Activated CD4-positive, CD25-positive, alpha-beta regulatory T cell treated with anti-CD3 and anti-CD28 coated beads, Interleukin-2, amount 50 U/mL, for 24 hours (primary cell): Measurements from ENCODE around the gene BAIAP2.

ENCODE experiments used
- ATAC-seq, 2 donors: fragments of 150-1000 bp; cut with Tn5 transposase; one replicate each; pipeline ENCODE4 v1.10.0; 2021; ENCODE audit warnings: mild to moderate bottlenecking in 1 of 2, moderate library complexity in 1 of 2

The BAIAP2 gene

DNA sequence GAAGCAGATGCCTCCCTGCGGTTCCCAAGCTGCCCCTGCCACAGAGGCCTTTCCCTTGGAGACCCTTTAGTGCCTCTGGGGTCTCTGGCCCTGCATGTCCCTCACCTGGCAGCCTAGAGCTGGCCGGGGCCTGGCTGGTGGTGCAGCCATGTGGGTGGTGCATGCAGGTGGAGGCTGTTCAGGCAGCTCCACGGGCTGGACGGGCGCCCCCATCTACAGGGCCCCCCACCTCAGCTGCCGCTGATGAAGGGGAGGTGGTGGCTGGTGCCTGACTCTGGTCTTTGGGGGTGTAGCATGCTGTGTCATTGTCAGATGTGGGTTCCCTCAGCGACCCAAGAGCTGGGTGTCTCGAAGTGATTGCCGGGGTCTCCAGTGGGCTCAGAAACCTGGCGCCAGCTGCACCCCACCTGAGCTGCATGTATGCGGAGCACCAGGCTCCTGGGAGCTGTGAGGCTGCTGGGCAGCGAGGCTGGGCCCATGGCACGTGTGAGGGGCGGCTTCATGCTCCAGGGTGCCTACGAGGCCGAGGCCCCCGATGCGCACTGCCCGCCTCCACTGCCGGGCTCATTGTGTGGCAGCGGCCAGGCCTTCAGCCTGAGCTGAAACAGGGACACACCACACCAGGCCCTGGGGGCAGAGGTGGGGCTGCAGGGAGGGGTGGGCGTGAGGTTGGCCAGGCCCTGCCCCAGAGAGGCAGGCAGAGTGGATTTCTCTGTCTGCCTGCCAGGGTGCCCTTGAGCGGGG lies 57.0 kb downstream of the BAIAP2 start:
- no peak for ATAC-seq

DNA sequence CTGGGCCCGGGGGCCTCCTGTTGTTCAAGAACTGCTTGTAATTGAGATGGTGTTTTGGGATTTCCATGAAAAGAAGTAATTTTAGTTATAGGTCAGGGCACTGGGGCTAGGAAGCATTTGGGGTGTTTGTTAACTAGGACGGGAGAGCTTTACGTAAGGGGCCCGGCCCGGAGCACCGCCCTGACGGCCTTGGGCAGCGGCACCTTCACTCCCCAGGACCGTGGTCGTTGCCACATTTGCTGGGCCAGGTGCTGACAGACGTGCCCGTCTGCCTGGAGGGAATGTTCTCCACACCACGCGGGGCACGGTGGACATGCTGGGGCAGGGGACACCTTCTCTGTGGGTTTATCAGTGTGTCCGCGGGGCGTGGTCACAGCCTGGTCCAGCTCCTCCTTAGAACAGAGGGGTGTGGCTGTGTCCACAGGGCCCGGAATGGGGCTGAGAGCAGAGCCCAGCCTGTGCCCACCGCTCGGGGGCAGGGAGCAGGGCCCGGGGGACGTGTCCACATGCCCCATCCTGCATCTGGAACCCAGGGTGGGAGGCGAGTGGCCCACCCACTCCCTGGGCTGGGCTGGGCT lies 57.7 kb downstream of the BAIAP2 start:
- ATAC-seq = no peak

DNA sequence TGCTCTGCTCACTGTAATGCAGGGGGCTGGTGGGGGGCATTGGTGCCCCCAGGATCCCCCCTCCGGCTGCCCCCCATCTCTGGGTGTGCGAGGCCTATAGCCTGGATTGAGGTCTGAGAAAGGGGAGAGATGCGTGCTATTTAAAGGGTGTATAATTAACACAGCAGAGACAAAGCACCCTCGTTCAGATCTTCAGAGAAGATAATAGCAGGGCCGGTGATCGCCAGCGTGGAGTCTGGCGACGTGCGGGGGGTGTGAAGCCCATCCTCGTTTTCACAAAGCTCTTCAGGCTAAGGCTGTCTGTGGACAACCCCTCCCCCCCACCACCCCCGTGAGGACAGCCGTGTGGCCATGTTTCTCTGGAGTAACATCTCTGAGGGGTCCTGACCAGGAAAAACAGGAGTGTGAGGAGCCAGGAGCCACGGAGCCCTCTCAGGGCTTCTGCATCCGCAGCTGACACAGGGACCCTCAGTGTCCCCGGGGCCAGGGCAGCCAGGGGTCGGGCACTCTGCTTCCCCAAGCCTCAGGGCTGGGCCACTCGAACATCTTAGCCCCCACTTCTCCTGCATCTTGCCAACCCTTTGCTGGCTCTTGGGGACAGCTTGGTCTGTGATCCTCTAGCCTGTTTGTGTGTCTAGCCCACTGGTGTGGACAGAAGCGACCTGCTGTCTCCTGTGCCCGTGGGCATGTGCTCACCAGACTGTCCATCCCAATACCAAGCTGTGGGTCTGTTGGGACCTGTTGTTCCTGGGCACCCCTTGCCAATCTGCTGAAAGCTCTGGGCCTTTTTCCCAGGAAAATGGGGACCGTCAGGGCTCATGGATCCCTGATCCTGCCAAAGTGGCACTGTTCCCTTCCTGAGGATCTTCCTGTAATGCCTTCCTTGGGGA lies 58.9 kb downstream of the BAIAP2 start:
- no peak for ATAC-seq

DNA sequence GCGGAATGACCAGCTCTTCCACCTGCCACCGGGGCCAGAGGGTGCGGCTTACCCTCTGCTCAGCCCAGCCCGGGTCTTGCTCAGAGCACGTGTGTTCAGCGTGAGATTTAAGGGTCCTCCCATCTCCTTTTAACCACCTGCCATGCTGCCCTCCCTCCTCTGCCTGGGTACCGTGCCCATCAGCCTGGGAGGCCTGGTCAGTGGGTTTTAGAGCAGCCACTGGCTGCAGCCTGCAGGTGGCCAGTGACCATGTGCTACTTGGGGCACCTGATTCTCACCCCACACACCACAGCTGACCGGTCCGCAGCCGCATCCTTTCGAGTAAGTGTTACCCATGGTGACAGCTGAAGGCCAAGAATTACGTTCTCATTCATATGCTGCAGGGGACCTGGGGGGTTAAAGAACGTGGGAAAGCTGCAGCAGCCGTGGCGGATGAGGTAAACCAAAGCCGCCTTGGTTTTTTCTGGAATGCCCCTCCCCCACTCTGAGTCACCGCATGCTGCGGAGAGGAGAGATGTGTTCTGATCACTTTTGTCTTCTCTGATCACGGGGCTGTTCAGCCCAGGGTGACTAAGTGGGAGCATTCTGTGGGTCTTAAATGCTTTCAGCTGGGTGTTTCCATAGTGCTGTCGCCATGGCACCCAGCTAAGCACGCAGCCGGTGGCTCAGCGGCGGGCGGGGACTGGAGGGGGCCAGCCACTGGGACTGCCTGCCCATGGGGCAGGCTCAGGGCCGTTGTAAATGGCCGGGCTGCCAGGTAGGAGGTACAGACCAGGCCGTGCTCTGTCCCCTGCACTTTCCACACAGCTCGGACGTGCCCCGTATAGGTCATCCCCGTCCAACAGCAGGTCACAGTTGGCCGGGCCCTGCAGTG lies 59.8 kb downstream of the BAIAP2 start:
- peak; percentile 98 for ATAC-seq

DNA sequence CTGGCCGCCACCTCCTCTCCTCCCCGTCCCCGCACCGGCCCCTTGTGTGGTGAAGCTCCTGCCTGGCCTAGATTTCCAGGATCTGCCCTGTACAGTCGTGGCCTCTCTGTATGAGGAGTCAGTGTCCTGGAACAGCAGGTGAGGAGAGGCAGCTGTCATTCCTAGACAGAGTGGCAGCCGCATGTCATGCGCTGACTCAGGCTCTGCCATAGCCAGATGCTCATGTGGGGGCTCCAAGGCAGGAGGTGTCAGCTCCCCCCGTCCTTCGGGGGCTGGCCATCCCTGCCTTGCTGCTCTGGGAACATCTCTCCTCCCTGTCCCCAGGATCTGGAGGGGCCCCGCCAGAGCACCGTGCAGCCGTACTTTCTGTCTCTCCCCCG lies 60.4 kb downstream of the BAIAP2 start:
- peak; percentile 34 to 36 for ATAC-seq

DNA sequence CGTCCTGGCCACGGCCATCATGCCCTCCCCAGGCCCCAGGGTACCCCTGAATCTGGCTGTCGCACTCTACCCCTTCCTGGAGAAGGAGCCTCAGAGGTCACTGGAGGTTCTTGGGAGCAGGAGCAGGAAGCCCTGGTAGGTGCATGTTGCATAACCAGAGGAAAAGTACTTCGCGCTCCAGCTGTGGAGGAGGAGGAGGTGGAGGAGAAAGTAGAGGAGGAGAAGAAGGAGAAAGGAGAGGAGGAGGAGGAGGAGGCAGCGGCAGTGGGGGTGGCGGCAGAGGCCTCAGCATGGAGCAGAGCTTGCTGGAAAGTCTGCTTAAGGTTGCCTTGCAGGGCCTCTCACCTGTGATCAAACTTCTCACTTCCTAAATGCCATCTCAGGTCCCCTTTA lies 61.8 kb downstream of the BAIAP2 start:
- ATAC-seq = no peak

DNA sequence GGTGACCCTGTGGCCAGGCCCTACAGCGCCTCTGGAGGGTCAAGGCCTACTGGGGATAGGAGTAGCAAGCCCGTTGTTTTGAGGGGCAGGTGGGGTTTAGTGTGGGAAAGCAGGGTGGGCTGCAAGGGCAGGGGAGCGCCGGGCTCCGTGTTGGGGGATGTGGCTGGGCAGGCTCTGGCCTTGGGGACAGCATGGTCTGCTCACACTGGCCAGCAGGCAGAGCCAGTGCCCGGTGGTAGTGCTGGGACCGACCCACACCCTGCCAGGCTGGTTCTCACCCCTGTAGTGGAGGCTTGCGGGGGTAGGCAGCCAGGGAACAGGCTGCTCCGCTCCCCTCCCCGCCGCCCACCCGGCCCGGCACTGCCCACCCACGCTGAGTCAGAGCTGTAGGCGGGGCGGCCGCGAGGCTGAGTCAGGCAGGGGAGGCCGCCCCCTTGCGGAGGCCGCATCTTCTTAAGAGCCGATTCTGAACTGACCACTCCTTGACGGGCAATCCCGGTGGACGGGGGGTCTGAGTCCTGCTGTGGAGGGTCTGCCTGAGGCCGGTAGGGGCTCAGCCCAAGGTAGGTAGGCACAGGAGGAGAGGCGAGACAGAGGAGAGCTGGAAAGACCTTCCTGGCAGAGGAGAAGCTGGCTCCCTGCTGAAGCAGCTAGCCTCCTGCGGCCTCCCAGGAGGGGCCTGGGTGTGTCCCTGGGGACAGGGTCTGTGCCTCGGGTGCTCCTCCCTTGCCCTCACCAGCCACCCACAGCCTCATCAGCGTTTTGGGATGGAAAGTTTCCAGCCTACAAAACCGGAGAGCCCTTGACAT lies 62.4 kb downstream of the BAIAP2 start:
- ATAC-seq = no peak

DNA sequence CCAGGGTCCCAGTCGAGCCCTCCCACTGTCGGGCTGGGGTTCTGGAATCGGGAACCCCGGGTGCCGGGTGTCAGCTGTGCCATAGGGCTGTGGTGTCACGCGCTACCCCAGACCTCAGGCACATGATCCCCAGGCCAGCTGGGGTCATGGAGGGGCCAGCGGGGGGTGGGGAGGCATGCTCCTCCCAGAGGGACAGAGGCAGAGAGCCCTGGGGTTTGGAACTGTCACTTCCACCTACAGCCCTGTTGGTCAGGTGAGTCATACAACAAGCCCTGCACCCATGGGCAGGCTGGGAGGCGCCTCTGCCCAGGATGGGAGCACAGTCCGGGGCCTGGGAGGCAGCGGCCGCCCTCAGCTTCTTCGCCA lies 63.0 kb downstream of the BAIAP2 start:
- no peak for ATAC-seq

DNA sequence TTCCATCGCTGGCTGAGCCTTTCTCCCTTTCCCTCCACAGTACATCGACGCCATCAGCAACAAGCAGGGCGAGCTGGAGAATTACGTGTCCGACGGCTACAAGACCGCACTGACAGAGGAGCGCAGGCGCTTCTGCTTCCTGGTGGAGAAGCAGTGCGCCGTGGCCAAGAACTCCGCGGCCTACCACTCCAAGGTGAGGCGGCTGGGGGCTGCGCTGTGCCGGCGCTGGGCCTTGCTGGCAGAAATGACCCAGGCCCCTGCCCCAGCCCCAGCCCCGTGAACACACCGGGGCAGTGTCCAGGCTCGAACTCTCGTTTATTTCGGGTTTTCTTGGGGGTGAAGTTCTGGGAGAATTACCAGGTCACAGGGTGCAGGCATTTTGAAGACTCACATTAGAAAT lies 64.9 kb downstream of the BAIAP2 start:
- ATAC-seq = no peak

DNA sequence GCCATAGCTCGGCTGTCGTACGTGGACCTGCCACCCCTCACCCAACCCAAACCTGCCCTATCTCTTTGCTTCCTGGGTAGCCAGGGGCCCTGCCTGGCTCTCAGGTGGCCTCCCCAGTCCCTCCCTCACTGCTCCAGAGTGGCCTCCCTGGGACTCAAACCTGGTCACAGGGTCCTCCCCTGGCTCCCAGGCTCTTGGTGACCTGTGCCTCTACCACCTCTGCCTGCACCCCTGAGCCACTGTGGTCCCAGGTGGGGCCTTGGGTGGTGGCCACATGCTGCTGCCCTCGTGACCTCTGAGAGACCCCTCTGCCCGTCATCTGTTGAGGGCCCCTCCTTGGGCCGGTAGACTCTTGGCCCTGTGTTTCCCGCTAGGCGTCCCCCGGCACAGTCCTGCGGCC lies 65.7 kb downstream of the BAIAP2 start:
- no peak for ATAC-seq

DNA sequence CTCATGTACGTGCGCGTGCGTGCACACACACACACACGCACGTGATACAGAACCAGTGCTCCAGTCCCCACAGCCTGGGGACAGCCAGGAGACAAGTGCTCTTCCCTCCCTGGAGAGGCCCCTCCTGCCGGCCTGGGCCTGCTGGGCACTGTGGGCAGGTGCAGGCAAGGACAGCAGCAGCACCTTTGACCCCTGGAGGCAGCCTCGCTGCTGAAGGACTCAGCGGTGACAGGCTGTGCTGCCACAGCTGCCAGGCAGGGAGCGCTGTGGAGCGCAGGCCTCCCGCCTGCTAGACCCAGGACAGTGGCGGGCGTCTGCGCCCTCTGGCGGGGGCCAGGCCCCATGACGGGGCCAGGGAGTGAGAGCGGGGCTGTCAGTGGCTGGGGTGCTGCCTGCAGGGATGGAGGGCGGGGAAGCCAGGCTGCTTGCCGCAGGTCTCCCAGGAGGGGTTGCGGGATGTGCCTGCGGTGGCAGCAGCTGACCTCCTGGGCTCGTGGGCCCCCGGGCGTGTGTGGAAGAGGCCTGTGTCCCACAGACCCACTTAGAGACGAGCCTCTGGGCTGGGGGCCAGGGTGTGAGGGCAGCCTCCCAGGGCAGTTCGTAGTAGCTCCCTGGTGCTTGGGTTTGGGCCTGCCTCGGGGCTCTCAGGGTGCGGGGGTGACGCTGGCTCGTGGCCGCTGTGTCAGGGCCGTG lies 66.8 kb downstream of the BAIAP2 start:
- peak; percentile 98 for ATAC-seq

DNA sequence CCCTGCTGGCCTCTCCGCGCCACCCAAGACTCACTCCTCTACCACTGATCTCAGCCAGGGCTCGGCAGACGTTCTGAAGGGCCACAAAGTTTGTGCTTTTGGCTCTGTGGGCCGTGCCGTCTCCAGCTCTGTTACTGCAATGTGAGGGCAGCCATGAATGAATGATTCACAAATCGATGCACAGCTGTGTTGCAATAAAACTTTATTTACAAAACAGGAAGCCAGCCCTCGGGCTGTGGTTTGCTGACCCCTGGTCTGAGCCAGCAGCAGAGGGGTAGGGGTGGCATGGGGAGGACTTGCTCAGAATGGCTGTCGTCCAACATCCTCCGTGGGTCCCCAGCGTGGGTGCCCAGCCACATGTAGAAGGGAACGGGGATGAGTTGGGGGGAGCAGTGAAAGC lies 67.4 kb downstream of the BAIAP2 start:
- no peak for ATAC-seq

DNA sequence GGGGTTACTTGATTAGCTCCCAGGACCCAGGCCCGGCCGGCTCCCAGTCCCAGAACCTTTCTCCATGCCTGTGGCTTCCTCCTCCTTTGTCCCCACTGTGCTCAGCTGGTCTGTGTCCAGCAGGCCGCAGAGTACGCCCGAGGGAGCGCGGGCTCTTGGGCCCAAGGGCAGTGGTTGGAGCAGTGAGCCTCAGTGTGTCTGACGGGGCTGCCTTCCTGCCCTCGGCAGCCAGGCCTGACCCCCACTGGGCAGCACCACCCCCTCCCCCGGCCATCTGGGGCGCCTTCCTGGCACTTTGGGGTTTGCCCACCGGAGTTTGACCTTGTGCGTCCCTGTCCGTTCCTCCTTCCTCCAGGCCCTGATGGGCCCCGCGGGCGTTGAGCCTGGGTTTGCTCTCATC lies 67.9 kb downstream of the BAIAP2 start:
- ATAC-seq = no peak

DNA sequence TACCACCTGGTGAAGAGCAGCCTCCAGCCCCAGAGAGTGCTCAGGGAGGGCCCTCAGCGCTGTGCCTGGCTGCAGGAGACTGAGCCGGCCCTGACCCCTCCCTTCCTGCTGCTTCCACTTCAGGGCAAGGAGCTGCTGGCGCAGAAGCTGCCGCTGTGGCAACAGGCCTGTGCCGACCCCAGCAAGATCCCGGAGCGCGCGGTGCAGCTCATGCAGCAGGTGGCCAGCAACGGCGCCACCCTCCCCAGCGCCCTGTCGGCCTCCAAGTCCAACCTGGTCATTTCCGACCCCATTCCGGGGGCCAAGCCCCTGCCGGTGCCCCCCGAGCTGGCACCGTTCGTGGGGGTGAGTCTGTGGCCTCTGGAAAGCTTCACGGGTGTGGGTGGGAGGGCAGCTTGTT lies 68.4 kb downstream of the BAIAP2 start:
- no peak for ATAC-seq

DNA sequence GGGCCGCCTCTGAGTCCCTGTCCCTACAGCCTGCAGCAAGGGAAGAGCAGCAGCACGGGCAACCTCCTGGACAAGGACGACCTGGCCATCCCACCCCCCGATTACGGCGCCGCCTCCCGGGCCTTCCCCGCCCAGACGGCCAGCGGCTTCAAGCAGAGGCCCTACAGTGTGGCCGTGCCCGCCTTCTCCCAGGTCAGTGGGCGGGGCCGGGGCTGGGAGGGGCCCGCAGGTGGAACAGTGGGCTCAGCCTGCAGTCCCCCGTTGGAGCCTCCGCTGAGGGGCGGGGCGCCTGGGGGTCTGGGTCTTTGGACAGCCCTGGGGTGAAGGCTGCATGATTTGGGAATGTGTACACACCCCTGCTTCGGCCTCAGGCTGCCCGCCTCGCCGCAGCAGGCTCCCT lies 71.8 kb downstream of the BAIAP2 start:
- no peak for ATAC-seq

DNA sequence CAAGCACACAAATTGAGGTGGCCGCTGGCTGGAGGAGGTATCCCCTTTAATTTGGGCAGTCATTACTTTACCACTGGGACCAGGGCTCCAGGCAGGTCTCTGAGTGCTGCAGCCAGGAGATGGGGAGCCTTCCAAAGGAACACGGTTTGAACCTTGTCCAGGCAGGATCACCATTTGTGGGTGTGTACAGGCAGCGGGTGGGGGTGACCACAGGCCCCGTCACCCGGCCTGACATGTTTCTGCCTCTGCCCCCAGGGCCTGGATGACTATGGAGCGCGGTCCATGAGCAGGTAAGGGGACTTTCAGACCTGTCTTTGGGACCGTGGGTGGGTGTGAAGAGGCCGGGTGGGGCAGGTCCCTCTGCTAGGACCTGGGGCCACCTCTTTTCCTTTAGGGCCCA lies 73.3 kb downstream of the BAIAP2 start:
- ATAC-seq = no peak

DNA sequence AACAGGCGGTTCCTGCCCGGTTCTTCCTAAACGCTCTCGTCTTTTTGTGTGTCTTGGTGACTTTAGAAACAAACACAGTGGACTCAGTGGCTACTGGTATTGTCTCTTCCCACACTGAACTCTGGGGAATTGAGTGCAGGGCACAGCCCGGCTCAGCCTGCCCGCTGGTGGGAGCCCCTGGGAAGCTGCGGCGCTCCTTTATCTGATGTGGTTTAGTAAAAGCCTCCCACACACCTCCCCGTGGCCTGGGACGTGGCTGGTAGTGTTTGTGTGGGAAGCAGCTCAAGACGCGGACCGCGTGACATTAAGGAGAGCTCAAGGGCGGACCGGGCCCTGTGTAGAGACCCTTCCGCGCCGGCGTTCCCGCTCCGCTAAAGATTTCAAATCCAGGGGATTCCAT lies 75.0 kb downstream of the BAIAP2 start:
- ATAC-seq = no peak

DNA sequence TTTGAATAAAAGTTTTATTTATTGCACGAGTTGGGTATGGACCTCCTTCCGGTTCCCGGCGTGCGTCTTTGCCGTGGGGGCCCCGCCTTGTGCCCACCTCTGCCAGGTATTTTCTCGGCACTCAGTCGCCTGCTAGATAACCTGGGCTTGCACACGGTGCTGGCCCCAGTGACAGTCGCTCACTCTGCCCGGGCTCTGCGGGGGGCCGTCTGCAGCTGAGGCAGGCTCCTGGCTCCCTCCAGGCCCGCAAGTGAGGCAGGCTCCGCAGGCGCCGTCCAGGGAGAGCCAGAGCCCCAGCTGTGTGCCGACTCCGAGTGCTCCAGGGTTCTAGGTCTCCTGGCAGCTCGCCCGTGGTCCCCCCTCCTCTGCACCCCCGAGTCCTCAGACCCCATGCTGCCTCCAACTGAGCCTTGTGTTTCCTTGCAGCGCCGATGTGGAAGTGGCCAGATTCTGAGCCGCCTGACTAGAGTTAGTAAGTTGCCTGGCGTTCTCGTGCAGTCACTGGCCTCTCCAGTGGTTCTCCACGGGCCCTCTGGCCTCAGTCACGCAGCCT lies 75.6 kb downstream of the BAIAP2 start:
- ATAC-seq = no peak

DNA sequence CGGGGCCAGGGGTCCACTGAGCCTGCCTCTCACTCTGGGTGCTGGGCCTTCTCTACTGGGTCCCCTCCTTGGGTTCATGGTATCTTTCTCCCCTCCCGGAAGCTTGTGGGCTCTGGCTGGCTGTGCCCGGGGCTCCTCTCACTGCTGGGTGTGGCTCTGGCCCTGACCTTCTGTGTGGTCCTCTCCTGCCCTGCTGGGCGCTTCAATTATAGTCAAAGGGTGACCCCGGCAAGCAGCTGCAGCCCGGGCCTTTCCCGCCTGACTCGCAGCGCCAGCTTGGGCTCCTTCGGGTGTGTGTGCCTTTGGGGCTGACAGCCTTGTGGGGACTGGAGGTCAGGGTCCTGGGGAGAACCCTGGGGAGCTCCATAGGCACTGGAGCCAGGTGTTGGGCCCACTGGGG lies 76.1 kb downstream of the BAIAP2 start:
- no peak for ATAC-seq

DNA sequence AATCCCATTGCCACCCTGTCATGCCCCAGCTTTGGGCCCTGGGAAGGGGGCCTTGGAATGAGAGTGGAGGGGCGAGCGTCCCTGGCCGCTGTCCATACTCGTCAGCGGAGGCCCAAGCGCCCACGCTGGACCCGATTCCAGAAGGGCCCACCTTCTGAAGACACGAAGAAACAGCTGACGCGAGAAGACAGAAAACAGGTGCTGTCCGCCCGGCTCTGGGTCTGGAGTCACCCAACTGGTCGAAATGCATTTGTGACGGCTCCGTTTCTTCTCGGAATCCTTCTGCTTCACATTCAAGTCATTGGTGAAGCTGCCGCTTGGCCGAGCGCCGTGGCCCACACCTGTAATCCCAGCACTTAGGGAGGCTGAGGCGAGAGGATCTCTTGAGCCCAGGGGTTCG lies 77.5 kb downstream of the BAIAP2 start:
- ATAC-seq = no peak

DNA sequence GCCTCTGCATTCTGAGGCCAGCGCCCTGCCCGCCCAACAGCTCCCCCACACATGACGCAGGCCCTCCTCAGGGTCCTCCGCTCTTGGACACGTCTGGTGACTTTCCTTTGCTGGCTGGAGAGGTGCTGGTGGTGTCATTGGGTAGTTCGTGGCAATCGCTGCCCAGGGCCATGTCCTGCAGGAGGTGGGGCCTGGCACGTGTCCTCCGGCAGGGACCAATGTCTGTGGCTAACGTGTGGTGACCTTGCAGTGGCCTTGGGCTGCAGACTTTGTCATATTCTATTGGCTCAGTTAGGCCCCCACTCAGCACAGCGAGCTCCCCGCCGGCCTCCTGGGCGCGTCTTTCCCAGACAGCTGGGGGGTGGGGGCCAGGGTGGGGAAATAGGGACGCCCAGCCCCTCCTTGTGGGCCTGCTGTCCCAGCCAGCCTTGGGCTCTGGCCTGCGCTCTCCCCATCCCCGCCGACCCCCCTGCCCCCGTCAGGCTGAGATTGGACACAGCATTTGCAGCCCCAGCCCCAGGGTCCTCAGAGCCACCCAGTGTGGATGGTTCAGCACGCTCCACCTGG lies 78.3 kb downstream of the BAIAP2 start:
- ATAC-seq = no peak
